Erythroblast (primary cell): Measurements from ENCODE around the gene NUDCD3.

Experiments used
- GATA1 ChIP-seq: IDR thresholded peaks from 2 replicates; pipeline ENCODE4 v1.6.1; 2011; ENCODE audit warnings: low read depth, mild to moderate bottlenecking, control low read depth, low read length, moderate library complexity
- POLR2A ChIP-seq: IDR thresholded peaks from 2 replicates; pipeline ENCODE4 v1.6.1; 2011; ENCODE audit warnings: mild to moderate bottlenecking, low read length

- TF ChIP-seq POLR2A (no peak), GATA1 (no peak)
These were observed 7.7 kb downstream of the NUDCD3 start for GRCh38 chr7:44482502-44483485.
